Neural progenitor cell (in vitro differentiated cells): ENCODE data around the gene LASP1. TPM values are rescaled to one million over a fixed set of nuclear protein-coding genes. Genes with fewer than 3 reads are reported as not detected.
A peak's percentile ranks its signal among the peaks of the same experiment; 100 is the strongest.

Source experiments
- DNase-seq: peaks from one replicate; pipeline ENCODE4 v3.0.0-alpha.2; 2016; ENCODE audit warnings: low spot score
- H2AFZ ChIP-seq: fragments of 200-600 bp; sonication (generic); replicated peaks from 2 replicates; pipeline ENCODE4 v1.6.1; 2016; ENCODE audit warnings: antibody characterized with exemption
- H3F3A ChIP-seq: fragments of 200-600 bp; sonication (generic); 2 replicates; pipeline ENCODE4 v1.6.1; 2016; ENCODE audit warnings: antibody characterized with exemption, low read depth
- H3K27ac ChIP-seq: fragments of 200-600 bp; sonication (generic); 2 replicates; pipeline ENCODE4 v1.5.1; 2016; ENCODE audit warnings: mild to moderate bottlenecking
- H3K27me3 ChIP-seq: fragments of 200-600 bp; sonication (generic); 2 replicates; pipeline ENCODE4 v1.6.1; 2016; ENCODE audit warnings: mild to moderate bottlenecking, moderate library complexity
- H3K36me3 ChIP-seq: fragments of 200-600 bp; sonication (generic); 2 replicates; pipeline ENCODE4 v1.5.1; 2016
- H3K4me1 ChIP-seq: fragments of 200-600 bp; sonication (generic); 2 replicates; pipeline ENCODE4 v1.6.1; 2016; ENCODE audit warnings: mixed run types
- H3K4me2 ChIP-seq: fragments of 200-600 bp; sonication (generic); 2 replicates; pipeline ENCODE4 v1.6.1; 2016
- H3K4me3 ChIP-seq: fragments of 200-600 bp; sonication (generic); 2 replicates; pipeline ENCODE4 v1.5.1; 2016
- H3K79me2 ChIP-seq: fragments of 200-600 bp; sonication (generic); 2 replicates; pipeline ENCODE4 v1.6.1; 2016; ENCODE audit warnings: low read depth
- H3K9ac ChIP-seq: fragments of 200-600 bp; sonication (generic); 2 replicates; pipeline ENCODE4 v1.6.1; 2016
- H3K9me3 ChIP-seq: fragments of 200-600 bp; sonication (generic); 2 replicates; pipeline ENCODE4 v1.5.1; 2016; ENCODE audit warnings: low read depth
- H4K20me1 ChIP-seq: fragments of 200-600 bp; sonication (generic); 2 replicates; pipeline ENCODE4 v1.6.1; 2016; ENCODE audit warnings: low read depth
- H3K27ac Mint-ChIP-seq: 3 replicates; pipeline ENCODE4 v1.8.0; 2021; ENCODE audit warnings: mixed read lengths
- H3K27me3 Mint-ChIP-seq: 2 replicates; pipeline ENCODE4 v1.8.0; 2022; ENCODE audit warnings: low read depth, mild to moderate bottlenecking, inconsistent platforms, moderate library complexity, mixed read lengths; ENCODE audit not compliant: insufficient read depth
- H3K36me3 Mint-ChIP-seq: 3 replicates; pipeline ENCODE4 v1.8.0; 2021; ENCODE audit warnings: mixed read lengths
- H3K4me1 Mint-ChIP-seq: 3 replicates; pipeline ENCODE4 v1.8.0; 2021; ENCODE audit warnings: mixed read lengths
- H3K4me3 Mint-ChIP-seq: 3 replicates; pipeline ENCODE4 v1.8.0; 2021; ENCODE audit warnings: mild to moderate bottlenecking, moderate library complexity, mixed read lengths
- H3K9me3 Mint-ChIP-seq: 3 replicates; pipeline ENCODE4 v1.8.0; 2020; ENCODE audit warnings: mixed read lengths
- CTCF ChIP-seq: fragments of 200-600 bp; sonication (generic); IDR thresholded peaks from 2 replicates; pipeline ENCODE4 v1.5.1; 2017; ENCODE audit warnings: antibody characterized with exemption, mild to moderate bottlenecking
- EZH2 ChIP-seq: fragments of 200-600 bp; sonication (generic); IDR thresholded peaks from 2 replicates; pipeline ENCODE4 v1.6.1; 2017; ENCODE audit warnings: antibody characterized with exemption, mild to moderate bottlenecking, moderate library complexity
- EZH2phosphoT487 ChIP-seq: fragments of 200-600 bp; sonication (generic); IDR thresholded peaks from 2 replicates; pipeline ENCODE4 v1.6.1; 2017; ENCODE audit warnings: antibody characterized with exemption
- total RNA-seq: library from RNA; depleted of rRNA; stranded (reverse); fragments of >200 nt; gene quantifications from 2 replicates; pipeline ENCODE4 v1.2.3, GENCODE V29; 2015; ENCODE audit warnings: low replicate concordance

LASP1 gene
- total RNA-seq, 1 donor from 2014 or later = 45.2 TPM

- no peaks in the 10 kb centered on the region for H3K36me3 ChIP-seq
- H2AFZ ChIP-seq = no peak overlapping the region
- H3K27me3 ChIP-seq = peaks cover 2% of the 10 kb centered on the region
- H3K9me3 Mint-ChIP-seq = peaks cover 5% of the 10 kb centered on the region
- peaks cover 78% of the 10 kb centered on the region for H3K79me2 ChIP-seq
- no peak overlapping the region for H3K4me2 ChIP-seq
- H3K4me3 Mint-ChIP-seq = peak overlapping the region; percentile 57
- H3K4me1 Mint-ChIP-seq = peaks cover 65% of the 10 kb centered on the region
- no peak overlapping the region for H3K9ac ChIP-seq
- no peak overlapping the region for H3K27ac ChIP-seq
- peaks cover 28% of the 10 kb centered on the region for H3K4me1 ChIP-seq
- H3K27ac Mint-ChIP-seq = peak overlapping the region; percentile 87
- peaks cover 18% of the 10 kb centered on the region for H3K27me3 Mint-ChIP-seq
- H3K36me3 Mint-ChIP-seq = peaks cover 9% of the 10 kb centered on the region
- no peaks in the 10 kb centered on the region for H3K9me3 ChIP-seq
- H4K20me1 ChIP-seq = peaks cover 35% of the 10 kb centered on the region
- peak; percentile 4 for DNase-seq
- no peak overlapping the region for H3K4me3 ChIP-seq
- peaks cover 25% of the 10 kb centered on the region for H3F3A ChIP-seq
- no peak for TF ChIP-seq EZH2phosphoT487
Observed at GRCh38 chr17:38873640-38874380, 4.0 kb downstream of the LASP1 start.

- no peaks in the 10 kb centered on the region for H3K9me3 ChIP-seq
- peaks cover 24% of the 10 kb centered on the region for H3F3A ChIP-seq
- H4K20me1 ChIP-seq = peaks cover 35% of the 10 kb centered on the region
- peaks cover 12% of the 10 kb centered on the region for H3K27me3 Mint-ChIP-seq
- no peak overlapping the region for H3K27ac ChIP-seq
- H3K36me3 Mint-ChIP-seq = peaks cover 9% of the 10 kb centered on the region
- no peaks in the 10 kb centered on the region for H3K9me3 Mint-ChIP-seq
- no peak overlapping the region for H3K4me3 ChIP-seq
- H3K79me2 ChIP-seq = peaks cover 82% of the 10 kb centered on the region
- peak overlapping the region; percentile 60 for H3K27ac Mint-ChIP-seq
- no peak overlapping the region for H3K9ac ChIP-seq
- TF ChIP-seq EZH2 (no peak), CTCF (no peak), EZH2phosphoT487 (no peak)
- H3K4me1 Mint-ChIP-seq = peaks cover 66% of the 10 kb centered on the region
- no peak for DNase-seq
- H3K4me1 ChIP-seq = peaks cover 37% of the 10 kb centered on the region
- no peaks in the 10 kb centered on the region for H3K36me3 ChIP-seq
- no peak overlapping the region for H3K4me3 Mint-ChIP-seq
- H3K4me2 ChIP-seq = no peak overlapping the region
- no peak overlapping the region for H2AFZ ChIP-seq
- H3K27me3 ChIP-seq = no peaks in the 10 kb centered on the region
Observed at GRCh38 chr17:38874505-38875400, 4.9 kb downstream of the LASP1 start.

- Histone ChIP-seq H3K4me3 (no peak overlapping the region), H3K4me1 (peaks cover 46% of the 10 kb centered on the region), H3K79me2 (peaks cover 79% of the 10 kb centered on the region), H3K36me3 (no peaks in the 10 kb centered on the region), H3K9ac (no peak overlapping the region), H3K27ac (peak overlapping the region; percentile 8), H4K20me1 (peaks cover 35% of the 10 kb centered on the region), H3K9me3 (no peaks in the 10 kb centered on the region), H3K27me3 (no peaks in the 10 kb centered on the region), H2AFZ (no peak overlapping the region), H3F3A (peaks cover 28% of the 10 kb centered on the region), H3K4me2 (no peak overlapping the region)
- H3K4me3 Mint-ChIP-seq = no peak overlapping the region
- no peaks in the 10 kb centered on the region for H3K9me3 Mint-ChIP-seq
- TF ChIP-seq EZH2phosphoT487 = no peak
- TF ChIP-seq EZH2 = no peak
- no peak for TF ChIP-seq CTCF
- H3K27ac Mint-ChIP-seq = peak overlapping the region; percentile 50
- DNase-seq = no peak
- H3K4me1 Mint-ChIP-seq = peaks cover 74% of the 10 kb centered on the region
- peaks cover 12% of the 10 kb centered on the region for H3K27me3 Mint-ChIP-seq
- H3K36me3 Mint-ChIP-seq = peaks cover 9% of the 10 kb centered on the region
Observed at GRCh38 chr17:38875477-38876075, 5.7 kb downstream of the LASP1 start.
